Tibial artery (tissue), 4 donors: ENCODE measurements around the gene AGR3.
A peak's percentile ranks its signal among the peaks of the same experiment; 100 is the strongest.

ENCODE experiments used
- DNase-seq, 2 donors: peaks; one replicate each; pipeline ENCODE4 v3.0.0-alpha.2; 2019
- H3K27ac ChIP-seq, 2 donors: fragments of 200-600 bp; sonication (generic) in 1 of 2; 1 replicate in 1 of 2; 2 replicates in 1 of 2; pipeline ENCODE4 v1.5.1; 2018 to 2019; ENCODE audit warnings: mild to moderate bottlenecking in 1 of 2
- H3K27me3 ChIP-seq, 2 donors: fragments of 200-600 bp; sonication (generic) in 1 of 2; one replicate each; pipeline versions ENCODE4 v1.5.1 to v1.6.0; 2016 to 2019
- H3K36me3 ChIP-seq, 3 donors: fragments of 200-600 bp; sonication (generic) in 2 of 3; one replicate each; pipeline ENCODE4 v1.5.1; 2016 to 2019; ENCODE audit warnings: mild to moderate bottlenecking in 2 of 3
- H3K4me1 ChIP-seq, 4 donors: fragments of 200-600 bp; sonication (generic) in 2 of 4; 1 replicate in 3 of 4; 2 replicates in 1 of 4; pipeline ENCODE4 v1.5.1; 2016 to 2019
- H3K4me3 ChIP-seq, 2 donors: fragments of 200-600 bp; sonication (generic) in 1 of 2; 1 replicate in 1 of 2; 2 replicates in 1 of 2; pipeline ENCODE4 v1.5.1; 2018 to 2019; ENCODE audit warnings: mild to moderate bottlenecking in 2 of 2
- H3K9me3 ChIP-seq, 3 donors: fragments of 200-600 bp; sonication (generic) in 1 of 3; one replicate each; pipeline ENCODE4 v1.5.1; 2016 to 2019
- CTCF ChIP-seq, 2 experiments: fragments of 200-600 bp in 1 of 2; fragments of 450-650 bp in 1 of 2; IDR thresholded peaks; one replicate each; pipeline ENCODE4 v1.5.1; 2017 to 2019; ENCODE audit warnings: antibody characterized with exemption in 2 of 2, mild to moderate bottlenecking in 1 of 2, moderate library complexity in 1 of 2
- intact Hi-C: fragments of 100-400 bp; cut with DNase I; formaldehyde crosslinking; loops from one replicate; pipeline ENCODE4 v1.15.0; 2023; ENCODE audit warnings: low total_unique reads

AGR3 gene

DNA sequence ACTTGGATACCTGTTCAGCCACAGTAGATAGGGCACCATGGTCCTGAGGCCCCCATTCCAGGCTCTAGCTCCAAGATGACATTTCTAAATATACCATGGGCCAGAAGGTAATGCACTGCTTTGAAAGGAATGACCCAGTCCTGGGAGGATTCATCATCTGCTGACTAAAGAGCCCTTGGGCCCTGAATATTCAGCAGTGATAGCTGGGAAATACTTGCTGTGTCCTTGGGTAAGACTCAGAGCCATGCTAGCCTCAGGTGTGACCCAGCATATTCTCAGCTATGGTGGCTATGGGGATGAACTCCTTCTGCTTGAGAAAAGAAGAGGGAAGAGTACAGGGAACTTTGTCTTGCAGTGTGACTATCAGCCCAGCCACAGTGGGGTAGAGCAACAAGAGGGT is 55.7 kb downstream of the AGR3 start:
- Histone ChIP-seq H3K4me3 (no peak overlapping the region), H3K27ac (no peak overlapping the region), H3K36me3 (no peaks in the 10 kb centered on the region), H3K9me3 (no peaks in the 10 kb centered on the region), H3K4me1 (no peaks in the 10 kb centered on the region), H3K27me3 (no peaks in the 10 kb centered on the region)
- TF ChIP-seq CTCF (IDR thresholded peaks at IDR 0.05), result no peak
- DNase-seq, result no peak
- intact Hi-C loops, result no loop called here

DNA sequence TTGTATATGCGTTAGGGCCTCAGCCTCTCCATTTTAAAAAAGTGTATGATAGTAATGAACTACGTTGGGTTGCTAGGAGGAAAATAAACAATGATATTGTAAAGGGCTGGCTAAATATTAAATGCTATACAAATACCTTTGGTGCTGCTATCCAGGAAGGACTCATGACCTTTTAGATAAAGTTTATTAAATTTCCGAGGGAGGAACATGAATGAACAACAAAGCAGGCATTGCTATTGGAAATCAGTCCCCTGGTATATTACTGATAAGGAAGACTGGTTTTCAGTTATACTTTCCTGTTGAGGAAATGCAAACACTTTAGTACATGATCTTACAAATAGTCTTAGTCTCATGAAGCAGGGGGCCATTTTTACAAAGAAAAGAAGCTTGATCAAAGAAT is 59.8 kb downstream of the AGR3 start:
- intact Hi-C loops, result no loop called here
- no peak overlapping the region for H3K27ac ChIP-seq
- no peak for DNase-seq
- no peaks in the 10 kb centered on the region for H3K36me3 ChIP-seq
- H3K9me3 ChIP-seq, result no peaks in the 10 kb centered on the region
- H3K4me1 ChIP-seq, result no peaks in the 10 kb centered on the region
- H3K27me3 ChIP-seq, result no peaks in the 10 kb centered on the region
- TF ChIP-seq CTCF (IDR thresholded peaks at IDR 0.05), result no peak
- no peak overlapping the region for H3K4me3 ChIP-seq

- H3K4me3 ChIP-seq, result no peak overlapping the region
Measured at GRCh38 chr7:16818732-16819131, 63.1 kb downstream of the AGR3 start.

GRCh38 chr7:16817536-16817935 is 64.2 kb downstream of the AGR3 start:
- Histone ChIP-seq H3K9me3 (no peaks in the 10 kb centered on the region), H3K4me1 (peaks cover 0 to 16% (median 11%) of the 10 kb centered on the region in 4 donors), H3K27me3 (no peaks in the 10 kb centered on the region), H3K4me3 (no peak overlapping the region), H3K36me3 (no peaks in the 10 kb centered on the region), H3K27ac (no peak overlapping the region)
- TF ChIP-seq CTCF (IDR thresholded peaks at IDR 0.05), result no peak
- DNase-seq, result no peak
- intact Hi-C loops, result no loop called here

More at GRCh38 chr7:16818732-16819131, 63.1 kb downstream of the AGR3 start:
- Histone ChIP-seq H3K4me1 (peaks cover 0 to 4% (median 3%) of the 10 kb centered on the region in 4 donors), H3K9me3 (no peaks in the 10 kb centered on the region), H3K36me3 (no peaks in the 10 kb centered on the region), H3K27me3 (no peaks in the 10 kb centered on the region), H3K27ac (no peak overlapping the region)
- DNase-seq, result no peak
- TF ChIP-seq CTCF (IDR thresholded peaks at IDR 0.05), result no peak
- intact Hi-C loops, result no loop called here

DNA sequence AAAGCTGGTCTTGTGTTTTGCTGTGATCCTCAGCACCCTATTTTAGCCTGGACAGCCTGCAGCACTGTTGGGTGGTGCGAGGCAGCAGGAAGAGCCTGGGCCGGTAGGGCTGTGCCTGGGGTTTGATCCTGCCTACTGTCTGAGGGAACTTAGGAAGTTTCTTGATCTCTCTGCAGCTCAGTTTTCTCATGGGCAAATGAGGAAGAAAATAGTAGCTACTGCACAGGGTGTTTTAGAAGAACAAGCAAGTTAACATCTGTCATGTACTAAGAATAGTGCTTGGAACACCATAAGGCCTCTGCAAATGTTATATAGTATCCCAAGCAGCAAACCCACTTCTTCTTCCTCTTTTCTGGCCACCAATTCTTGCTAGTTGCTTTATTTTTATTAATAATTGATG is 65.0 kb downstream of the AGR3 start:
- no peaks in the 10 kb centered on the region for H3K27me3 ChIP-seq
- H3K4me1 ChIP-seq, result peaks cover 0 to 23% (median 11%) of the 10 kb centered on the region in 4 donors
- H3K4me3 ChIP-seq, result no peak overlapping the region
- H3K36me3 ChIP-seq, result no peaks in the 10 kb centered on the region
- DNase-seq, result peak in 1 of 2 donors; percentile 23
- no peak overlapping the region for H3K27ac ChIP-seq
- intact Hi-C loops, result no loop called here
- no peak for TF ChIP-seq CTCF (IDR thresholded peaks at IDR 0.05)
- no peaks in the 10 kb centered on the region for H3K9me3 ChIP-seq

GRCh38 chr7:16815001-16815400 is 66.8 kb downstream of the AGR3 start:
- intact Hi-C loops, result no loop called here
- H3K4me1 ChIP-seq, result peaks cover 0 to 29% (median 11%) of the 10 kb centered on the region in 4 donors
- H3K27ac ChIP-seq, result no peak overlapping the region
- no peaks in the 10 kb centered on the region for H3K36me3 ChIP-seq
- no peaks in the 10 kb centered on the region for H3K9me3 ChIP-seq
- H3K27me3 ChIP-seq, result no peaks in the 10 kb centered on the region
- no peak overlapping the region for H3K4me3 ChIP-seq
- TF ChIP-seq CTCF (IDR thresholded peaks at IDR 0.05), result no peak
- DNase-seq, result no peak
